Bronchial epithelial cell (primary cell): ENCODE data around the gene TENM4. TPM values are rescaled to one million over a fixed set of nuclear protein-coding genes. Genes with fewer than 3 reads are reported as not detected.
"Not testable (repeated sequence)": the region's sequence is repeated elsewhere in the genome, so short reads cannot be mapped to it uniquely, and the experiment has no call there.

Source experiments
- DNase-seq: peaks from one replicate; pipeline ENCODE4 v3.0.0-alpha.2; 2010; ENCODE audit warnings: low read depth
- FAIRE-seq: peaks from 2 replicates; lab custom pipeline; 2011; peaks lifted over from hg19 to GRCh38; lab: Jason Lieb, UNC
- H3K27me3 ChIP-seq: 2 replicates; pipeline ENCODE4 v1.5.1; 2011; ENCODE audit warnings: low read length; ENCODE audit not compliant: control insufficient read depth, insufficient read depth
- H3K36me3 ChIP-seq: 2 replicates; pipeline ENCODE4 v1.5.1; 2011; ENCODE audit warnings: low read length; ENCODE audit not compliant: control insufficient read depth, insufficient read depth
- H3K4me3 ChIP-seq: 2 replicates; pipeline ENCODE4 v1.5.1; 2011; ENCODE audit warnings: mild to moderate bottlenecking, low read depth, low read length, control low read depth
- total RNA-seq: library from RNA; depleted of rRNA; stranded (reverse); fragments of >200 nt; gene quantifications from 2 replicates; pipeline ENCODE4 v1.2.1, GENCODE V29; 2014
- TF ChIP-seq, protein P1 (sequence below): IDR thresholded peaks from 2 replicates; pipeline ENCODE4 v1.5.1; 2011; ENCODE audit warnings: mild to moderate bottlenecking, moderate library complexity, low read length, control low read depth, inconsistent platforms; ENCODE audit not compliant: insufficient read depth, severe bottlenecking

TENM4 gene
- total RNA-seq, 1 donor from 2014 or later: 6.1 TPM

GRCh38 chr11:78630155-78630554 is 810.7 kb downstream of the TENM4 start:
- Histone ChIP-seq H3K4me3 (no peak overlapping the region), H3K27me3 (no peaks in the 10 kb centered on the region), H3K36me3 (no peaks in the 10 kb centered on the region)
- DNase-seq (no peak), FAIRE-seq (no peak)
- TF ChIP-seq, protein P1, sequence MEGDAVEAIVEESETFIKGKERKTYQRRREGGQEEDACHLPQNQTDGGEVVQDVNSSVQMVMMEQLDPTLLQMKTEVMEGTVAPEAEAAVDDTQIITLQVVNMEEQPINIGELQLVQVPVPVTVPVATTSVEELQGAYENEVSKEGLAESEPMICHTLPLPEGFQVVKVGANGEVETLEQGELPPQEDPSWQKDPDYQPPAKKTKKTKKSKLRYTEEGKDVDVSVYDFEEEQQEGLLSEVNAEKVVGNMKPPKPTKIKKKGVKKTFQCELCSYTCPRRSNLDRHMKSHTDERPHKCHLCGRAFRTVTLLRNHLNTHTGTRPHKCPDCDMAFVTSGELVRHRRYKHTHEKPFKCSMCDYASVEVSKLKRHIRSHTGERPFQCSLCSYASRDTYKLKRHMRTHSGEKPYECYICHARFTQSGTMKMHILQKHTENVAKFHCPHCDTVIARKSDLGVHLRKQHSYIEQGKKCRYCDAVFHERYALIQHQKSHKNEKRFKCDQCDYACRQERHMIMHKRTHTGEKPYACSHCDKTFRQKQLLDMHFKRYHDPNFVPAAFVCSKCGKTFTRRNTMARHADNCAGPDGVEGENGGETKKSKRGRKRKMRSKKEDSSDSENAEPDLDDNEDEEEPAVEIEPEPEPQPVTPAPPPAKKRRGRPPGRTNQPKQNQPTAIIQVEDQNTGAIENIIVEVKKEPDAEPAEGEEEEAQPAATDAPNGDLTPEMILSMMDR: no peak

DNA sequence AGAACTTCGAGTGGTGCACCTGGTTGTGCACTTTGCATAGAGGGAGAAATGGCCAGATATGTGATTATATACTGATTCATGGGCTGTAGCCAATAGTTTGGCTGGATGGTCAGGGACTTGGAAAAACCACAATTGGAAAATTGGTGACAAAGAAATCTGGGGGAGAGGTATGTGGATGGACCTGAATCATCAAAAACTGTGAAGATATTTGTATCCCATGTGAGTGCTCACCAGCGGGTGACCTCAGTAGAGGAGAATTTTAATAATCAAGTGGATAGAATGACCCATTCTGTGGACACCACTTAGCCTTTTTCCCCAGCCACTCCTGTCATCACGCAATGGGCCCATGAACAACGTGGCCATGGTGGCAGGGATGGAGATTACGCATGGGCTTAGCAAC is 818.2 kb downstream of the TENM4 start:
- DNase-seq: no peak
- TF ChIP-seq, protein P1: no peak
- Histone ChIP-seq H3K27me3 (no peaks in the 10 kb centered on the region), H3K4me3 (no peak overlapping the region), H3K36me3 (no peaks in the 10 kb centered on the region)
- FAIRE-seq: no peak

- no peak for FAIRE-seq
- Histone ChIP-seq H3K4me3 (no peak overlapping the region), H3K27me3 (no peaks in the 10 kb centered on the region), H3K36me3 (no peaks in the 10 kb centered on the region)
- no peak for DNase-seq
- TF ChIP-seq, protein P1: no peak
These were observed 820.7 kb downstream of the TENM4 start for GRCh38 chr11:78620159-78620558.

GRCh38 chr11:78615724-78616123 is 825.1 kb downstream of the TENM4 start:
- no peak for FAIRE-seq
- TF ChIP-seq, protein P1: no peak
- Histone ChIP-seq H3K27me3 (no peaks in the 10 kb centered on the region), H3K4me3 (no peak overlapping the region), H3K36me3 (no peaks in the 10 kb centered on the region)
- DNase-seq: no peak

GRCh38 chr11:78613378-78613813 is 827.4 kb downstream of the TENM4 start:
- TF ChIP-seq, protein P1: no peak
- Histone ChIP-seq H3K27me3 (no peaks in the 10 kb centered on the region), H3K36me3 (no peaks in the 10 kb centered on the region), H3K4me3 (no peak overlapping the region)
- FAIRE-seq: no peak
- DNase-seq: no peak

DNA sequence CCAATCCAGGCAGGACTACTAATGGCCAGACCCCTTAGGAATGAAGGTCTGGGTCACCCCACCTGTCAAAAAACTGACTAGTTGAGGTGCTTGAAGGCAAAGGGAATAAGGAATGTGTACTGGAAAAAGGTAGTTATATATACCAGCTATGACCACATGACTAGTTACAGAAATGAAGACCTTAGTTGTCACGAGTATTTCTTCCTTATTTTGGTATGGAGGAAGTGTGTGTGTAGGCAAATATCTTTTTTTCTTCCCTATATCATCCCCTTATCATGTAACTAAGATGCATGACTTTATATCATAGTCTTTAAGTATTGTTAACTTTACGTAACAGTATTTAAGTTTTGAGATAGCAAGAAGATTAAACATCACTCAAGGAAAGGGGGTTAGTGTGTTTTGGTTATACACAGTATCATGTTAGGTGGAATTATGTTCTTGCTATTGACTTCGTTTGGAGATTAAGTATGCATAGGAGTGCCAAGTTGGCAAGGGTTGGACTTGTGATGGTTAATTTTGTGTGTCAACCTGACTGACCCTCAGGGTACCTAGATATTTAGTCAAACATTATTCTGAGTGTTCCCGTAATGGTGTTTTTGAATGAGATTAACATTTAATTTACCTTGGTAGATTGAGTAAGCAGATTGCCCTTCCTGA is 828.0 kb downstream of the TENM4 start:
- no peak for FAIRE-seq
- Histone ChIP-seq H3K27me3 (no peaks in the 10 kb centered on the region), H3K4me3 (no peak overlapping the region), H3K36me3 (no peaks in the 10 kb centered on the region)
- TF ChIP-seq, protein P1: no peak
- DNase-seq: no peak

GRCh38 chr11:78609321-78609720 is 831.5 kb downstream of the TENM4 start:
- H3K4me3 ChIP-seq, H3K27me3 ChIP-seq, FAIRE-seq, DNase-seq, H3K36me3 ChIP-seq: not testable (repeated sequence)
